ENCODE data around the gene FAM131A. TPM values are rescaled to one million over a fixed set of nuclear protein-coding genes. Genes with fewer than 3 reads are reported as not detected.

FAM131A gene
- total RNA-seq, 2 experiments from 2014 or later = 2.1 to 3.4 TPM

GRCh38 chr3:184380627-184381260 lies 43.3 kb downstream of the FAM131A start:
- H3K27ac Mint-ChIP-seq = no peak overlapping the region
- H3K4me1 Mint-ChIP-seq = peaks cover 4% of the 10 kb centered on the region
- peak; percentile 11 for DNase-seq
- H3K9me3 Mint-ChIP-seq = no peaks in the 10 kb centered on the region
- no peaks in the 10 kb centered on the region for H3K36me3 Mint-ChIP-seq
- peak overlapping the region; percentile 25 for H3K4me3 Mint-ChIP-seq
- H3K27me3 Mint-ChIP-seq = peaks cover 68% of the 10 kb centered on the region

- Mint-ChIP-seq H3K4me1 (peaks cover 4% of the 10 kb centered on the region), H3K4me3 (no peak overlapping the region), H3K9me3 (no peaks in the 10 kb centered on the region), H3K27ac (no peak overlapping the region), H3K36me3 (no peaks in the 10 kb centered on the region), H3K27me3 (peaks cover 68% of the 10 kb centered on the region)
- DNase-seq = no peak
These were observed 44.1 kb downstream of the FAM131A start for GRCh38 chr3:184381261-184382224.

GRCh38 chr3:184382326-184383032 lies 45.1 kb downstream of the FAM131A start:
- H3K9me3 Mint-ChIP-seq = no peaks in the 10 kb centered on the region
- peaks cover 4% of the 10 kb centered on the region for H3K4me1 Mint-ChIP-seq
- no peak for DNase-seq
- H3K36me3 Mint-ChIP-seq = no peaks in the 10 kb centered on the region
- no peak overlapping the region for H3K27ac Mint-ChIP-seq
- H3K27me3 Mint-ChIP-seq = peaks cover 62% of the 10 kb centered on the region
- H3K4me3 Mint-ChIP-seq = no peak overlapping the region

- Mint-ChIP-seq H3K4me1 (peaks cover 4% of the 10 kb centered on the region), H3K27me3 (peaks cover 55% of the 10 kb centered on the region), H3K27ac (no peak overlapping the region), H3K9me3 (no peaks in the 10 kb centered on the region), H3K4me3 (no peak overlapping the region), H3K36me3 (no peaks in the 10 kb centered on the region)
- DNase-seq = no peak
These were observed 45.8 kb downstream of the FAM131A start for GRCh38 chr3:184383033-184383740.

- Mint-ChIP-seq H3K4me3 (no peak overlapping the region), H3K9me3 (no peaks in the 10 kb centered on the region), H3K36me3 (no peaks in the 10 kb centered on the region), H3K27me3 (peaks cover 45% of the 10 kb centered on the region), H3K27ac (no peak overlapping the region), H3K4me1 (peaks cover 4% of the 10 kb centered on the region)
- DNase-seq = no peak
These were observed 46.9 kb downstream of the FAM131A start for GRCh38 chr3:184384342-184384741.

- H3K27me3 Mint-ChIP-seq = peaks cover 48% of the 10 kb centered on the region
- no peak overlapping the region for H3K4me3 Mint-ChIP-seq
- no peak for DNase-seq
- H3K36me3 Mint-ChIP-seq = no peaks in the 10 kb centered on the region
- peaks cover 4% of the 10 kb centered on the region for H3K4me1 Mint-ChIP-seq
- no peak overlapping the region for H3K27ac Mint-ChIP-seq
- no peaks in the 10 kb centered on the region for H3K9me3 Mint-ChIP-seq
These were observed 47.5 kb downstream of the FAM131A start for GRCh38 chr3:184384856-184385422.

GRCh38 chr3:184386047-184386806 lies 48.8 kb downstream of the FAM131A start:
- Mint-ChIP-seq H3K36me3 (no peaks in the 10 kb centered on the region), H3K27me3 (peaks cover 42% of the 10 kb centered on the region), H3K4me1 (peaks cover 2% of the 10 kb centered on the region), H3K9me3 (no peaks in the 10 kb centered on the region), H3K27ac (no peak overlapping the region), H3K4me3 (no peak overlapping the region)
- DNase-seq = no peak

- Mint-ChIP-seq H3K4me3 (no peak overlapping the region), H3K27ac (no peak overlapping the region), H3K27me3 (peaks cover 32% of the 10 kb centered on the region), H3K9me3 (no peaks in the 10 kb centered on the region), H3K36me3 (no peaks in the 10 kb centered on the region), H3K4me1 (no peaks in the 10 kb centered on the region)
- no peak for DNase-seq
These were observed 49.8 kb downstream of the FAM131A start for GRCh38 chr3:184387174-184387714.

- H3K4me3 Mint-ChIP-seq = no peak overlapping the region
- no peaks in the 10 kb centered on the region for H3K4me1 Mint-ChIP-seq
- H3K9me3 Mint-ChIP-seq = no peaks in the 10 kb centered on the region
- H3K36me3 Mint-ChIP-seq = no peaks in the 10 kb centered on the region
- no peak overlapping the region for H3K27ac Mint-ChIP-seq
- H3K27me3 Mint-ChIP-seq = peaks cover 21% of the 10 kb centered on the region
- DNase-seq = no peak
These were observed 51.0 kb downstream of the FAM131A start for GRCh38 chr3:184388164-184388935.

GRCh38 chr3:184388936-184389230 lies 51.5 kb downstream of the FAM131A start:
- no peaks in the 10 kb centered on the region for H3K36me3 Mint-ChIP-seq
- H3K27ac Mint-ChIP-seq = no peak overlapping the region
- H3K27me3 Mint-ChIP-seq = peaks cover 17% of the 10 kb centered on the region
- H3K4me3 Mint-ChIP-seq = no peak overlapping the region
- H3K4me1 Mint-ChIP-seq = no peaks in the 10 kb centered on the region
- DNase-seq = no peak
- no peaks in the 10 kb centered on the region for H3K9me3 Mint-ChIP-seq

GRCh38 chr3:184389384-184389783 lies 52.0 kb downstream of the FAM131A start:
- Mint-ChIP-seq H3K4me3 (no peak overlapping the region), H3K36me3 (no peaks in the 10 kb centered on the region), H3K9me3 (no peaks in the 10 kb centered on the region), H3K27ac (no peak overlapping the region), H3K4me1 (no peaks in the 10 kb centered on the region), H3K27me3 (peaks cover 12% of the 10 kb centered on the region)
- no peak for DNase-seq

GRCh38 chr3:184389935-184390528 lies 52.6 kb downstream of the FAM131A start:
- H3K9me3 Mint-ChIP-seq = no peaks in the 10 kb centered on the region
- no peaks in the 10 kb centered on the region for H3K36me3 Mint-ChIP-seq
- peaks cover 9% of the 10 kb centered on the region for H3K27me3 Mint-ChIP-seq
- no peak overlapping the region for H3K27ac Mint-ChIP-seq
- H3K4me1 Mint-ChIP-seq = no peaks in the 10 kb centered on the region
- H3K4me3 Mint-ChIP-seq = no peak overlapping the region
- DNase-seq = no peak

GRCh38 chr3:184391266-184391665 lies 53.9 kb downstream of the FAM131A start:
- Mint-ChIP-seq H3K9me3 (no peaks in the 10 kb centered on the region), H3K4me3 (no peak overlapping the region), H3K27me3 (peaks cover 7% of the 10 kb centered on the region), H3K36me3 (no peaks in the 10 kb centered on the region), H3K4me1 (no peaks in the 10 kb centered on the region), H3K27ac (no peak overlapping the region)
- no peak for DNase-seq

Measured in activated naive CD8-positive, alpha-beta T cell treated with anti-CD3 and anti-CD28 coated beads for 36 hours (primary cell).